ENCODE data around the gene EVC2.

EVC2 gene

GRCh38 chr4:5619913-5620625, 88.3 kb downstream of the EVC2 start:
- H3K4me2 ChIP-seq (ENCODE audit: low read depth, low read length) = no peak overlapping the region
- H3K36me3 ChIP-seq (replicated peaks; ENCODE audit: insufficient read depth, low read length) = no peaks in the 10 kb centered on the region; the same call in 1 of the 2 replicates
- H2AFZ ChIP-seq (ENCODE audit: low read length) = no peak overlapping the region
- H3K9me2 ChIP-seq (replicated peaks; ENCODE audit: insufficient read depth, low read length) = no peaks in the 10 kb centered on the region
- no peaks in the 10 kb centered on the region for H3F3A ChIP-seq (ENCODE audit: insufficient read depth, low read length)
- H3K9ac ChIP-seq (ENCODE audit: low read length) = no peak overlapping the region
- no peak for TF ChIP-seq EZH2phosphoT487 (IDR thresholded peaks at IDR 0.05; ENCODE audit: low read length)
- no peak for TF ChIP-seq EZH2 (optimal IDR thresholded peaks at IDR 0.05; ENCODE audit: low read depth, low read length)
- no peak for TF ChIP-seq CTCF (IDR thresholded peaks at IDR 0.05; ENCODE audit: low read length)
- H3K27me3 ChIP-seq (replicated peaks; ENCODE audit: insufficient read depth, low read length) = no peaks in the 10 kb centered on the region
- no peaks in the 10 kb centered on the region for H3K79me2 ChIP-seq (ENCODE audit: low read length)
- H3K9me3 ChIP-seq (replicated peaks; ENCODE audit: insufficient read depth, low read length) = no peaks in the 10 kb centered on the region
- no peak overlapping the region for H3K4me3 ChIP-seq (ENCODE audit: low read length)
- no peaks in the 10 kb centered on the region for H3K4me1 ChIP-seq (ENCODE audit: low read length)
- H4K20me1 ChIP-seq (ENCODE audit: insufficient read depth, low read length) = no peaks in the 10 kb centered on the region
- DNase-seq = no peak
- H3K27ac ChIP-seq (ENCODE audit: low read length) = no peak overlapping the region

GRCh38 chr4:5618051-5618960, 90.1 kb downstream of the EVC2 start:
- no peaks in the 10 kb centered on the region for H3K9me3 ChIP-seq (replicated peaks; ENCODE audit: insufficient read depth, low read length)
- H3K4me1 ChIP-seq (ENCODE audit: low read length) = no peaks in the 10 kb centered on the region
- H2AFZ ChIP-seq (ENCODE audit: low read length) = no peak overlapping the region
- H3K4me2 ChIP-seq (ENCODE audit: low read depth, low read length) = no peak overlapping the region
- H4K20me1 ChIP-seq (ENCODE audit: insufficient read depth, low read length) = no peaks in the 10 kb centered on the region
- TF ChIP-seq CTCF (IDR thresholded peaks at IDR 0.05; ENCODE audit: low read length) (no peak), EZH2 (optimal IDR thresholded peaks at IDR 0.05; ENCODE audit: low read depth, low read length) (no peak), EZH2phosphoT487 (IDR thresholded peaks at IDR 0.05; ENCODE audit: low read length) (no peak)
- no peaks in the 10 kb centered on the region; the same call in 1 of the 2 replicates for H3K36me3 ChIP-seq (replicated peaks; ENCODE audit: insufficient read depth, low read length)
- no peaks in the 10 kb centered on the region for H3K79me2 ChIP-seq (ENCODE audit: low read length)
- H3K27me3 ChIP-seq (replicated peaks; ENCODE audit: insufficient read depth, low read length) = no peaks in the 10 kb centered on the region
- DNase-seq = no peak
- H3F3A ChIP-seq (ENCODE audit: insufficient read depth, low read length) = no peaks in the 10 kb centered on the region
- no peak overlapping the region for H3K4me3 ChIP-seq (ENCODE audit: low read length)
- no peak overlapping the region for H3K27ac ChIP-seq (ENCODE audit: low read length)
- no peaks in the 10 kb centered on the region for H3K9me2 ChIP-seq (replicated peaks; ENCODE audit: insufficient read depth, low read length)
- H3K9ac ChIP-seq (ENCODE audit: low read length) = no peak overlapping the region

GRCh38 chr4:5616331-5616950, 91.9 kb downstream of the EVC2 start:
- Histone ChIP-seq H3K9me3 (replicated peaks; ENCODE audit: insufficient read depth, low read length) (no peaks in the 10 kb centered on the region), H3K79me2 (ENCODE audit: low read length) (no peaks in the 10 kb centered on the region), H3K27me3 (replicated peaks; ENCODE audit: insufficient read depth, low read length) (no peaks in the 10 kb centered on the region), H3K4me3 (ENCODE audit: low read length) (no peak overlapping the region), H3F3A (ENCODE audit: insufficient read depth, low read length) (no peaks in the 10 kb centered on the region), H3K9me2 (replicated peaks; ENCODE audit: insufficient read depth, low read length) (no peaks in the 10 kb centered on the region), H3K27ac (ENCODE audit: low read length) (no peak overlapping the region), H3K36me3 (replicated peaks; ENCODE audit: insufficient read depth, low read length) (no peaks in the 10 kb centered on the region; the same call in 1 of the 2 replicates), H3K4me2 (ENCODE audit: low read depth, low read length) (no peak overlapping the region), H3K9ac (ENCODE audit: low read length) (no peak overlapping the region), H3K4me1 (ENCODE audit: low read length) (no peaks in the 10 kb centered on the region), H2AFZ (ENCODE audit: low read length) (no peak overlapping the region), H4K20me1 (ENCODE audit: insufficient read depth, low read length) (no peaks in the 10 kb centered on the region)
- no peak for TF ChIP-seq EZH2phosphoT487 (IDR thresholded peaks at IDR 0.05; ENCODE audit: low read length)
- TF ChIP-seq CTCF (IDR thresholded peaks at IDR 0.05; ENCODE audit: low read length) = no peak
- no peak for TF ChIP-seq EZH2 (optimal IDR thresholded peaks at IDR 0.05; ENCODE audit: low read depth, low read length)
- no peak for DNase-seq

All from MM.1S (cell line).